Nephron progenitor cell (in vitro differentiated cells): ENCODE measurements around the gene KCNK1.

Source experiments
- DNase-seq: peaks from one replicate; pipeline ENCODE4 v3.0.0; 2021
- H3K27ac Mint-ChIP-seq: 2 replicates; pipeline ENCODE4 v1.8.0; 2021; ENCODE audit warnings: mild to moderate bottlenecking, moderate library complexity, mixed read lengths
- H3K27me3 Mint-ChIP-seq: 2 replicates; pipeline ENCODE4 v1.8.0; 2021; ENCODE audit warnings: mild to moderate bottlenecking, low read depth, mixed read lengths; ENCODE audit not compliant: poor library complexity
- H3K36me3 Mint-ChIP-seq: 2 replicates; pipeline ENCODE4 v1.8.0; 2021; ENCODE audit warnings: low read depth, mixed read lengths
- H3K4me1 Mint-ChIP-seq: 2 replicates; pipeline ENCODE4 v1.8.0; 2021; ENCODE audit warnings: mixed read lengths
- H3K4me3 Mint-ChIP-seq: 2 replicates; pipeline ENCODE4 v1.8.0; 2021; ENCODE audit warnings: mild to moderate bottlenecking, moderate library complexity, mixed read lengths
- H3K9me3 Mint-ChIP-seq: 2 replicates; pipeline ENCODE4 v1.8.0; 2021; ENCODE audit warnings: mild to moderate bottlenecking, moderate library complexity, mixed read lengths
- CTCF ChIP-seq: fragments of 200-600 bp; sonication (generic); IDR thresholded peaks from 2 replicates; pipeline ENCODE4 v1.5.0; 2021; ENCODE audit warnings: antibody characterized with exemption

Gene KCNK1

GRCh38 chr1:233600488-233600887 lies 13.4 kb upstream of the KCNK1 start:
- no peak overlapping the region for H3K27ac Mint-ChIP-seq

GRCh38 chr1:233603478-233603877 lies 10.4 kb upstream of the KCNK1 start:
- no peak for DNase-seq
- Mint-ChIP-seq H3K4me3 (no peak overlapping the region), H3K27me3 (peaks cover 33% of the 10 kb centered on the region), H3K4me1 (peaks cover 7% of the 10 kb centered on the region), H3K36me3 (no peaks in the 10 kb centered on the region), H3K9me3 (peaks cover 9% of the 10 kb centered on the region), H3K27ac (no peak overlapping the region)
- no peak for TF ChIP-seq CTCF

More at GRCh38 chr1:233600488-233600887, 13.4 kb upstream of the KCNK1 start:
- no peak for DNase-seq
- Mint-ChIP-seq H3K4me3 (no peak overlapping the region), H3K27me3 (peaks cover 36% of the 10 kb centered on the region), H3K9me3 (peaks cover 9% of the 10 kb centered on the region), H3K4me1 (no peaks in the 10 kb centered on the region), H3K36me3 (no peaks in the 10 kb centered on the region)
- TF ChIP-seq CTCF: no peak

- Mint-ChIP-seq H3K27ac (no peak overlapping the region), H3K4me3 (no peak overlapping the region), H3K27me3 (peaks cover 34% of the 10 kb centered on the region), H3K9me3 (peaks cover 9% of the 10 kb centered on the region), H3K4me1 (peaks cover 7% of the 10 kb centered on the region), H3K36me3 (no peaks in the 10 kb centered on the region)
- DNase-seq: no peak
- TF ChIP-seq CTCF: no peak
Measured at GRCh38 chr1:233605205-233605604, 8.7 kb upstream of the KCNK1 start.

GRCh38 chr1:233606813-233607212 lies 7.1 kb upstream of the KCNK1 start:
- no peak overlapping the region for H3K27ac Mint-ChIP-seq
- no peak for TF ChIP-seq CTCF

GRCh38 chr1:233607252-233608119 lies 6.4 kb upstream of the KCNK1 start:
- peaks cover 9% of the 10 kb centered on the region for H3K9me3 Mint-ChIP-seq
- peaks cover 40% of the 10 kb centered on the region for H3K27me3 Mint-ChIP-seq
- peaks cover 22% of the 10 kb centered on the region for H3K4me1 Mint-ChIP-seq
- no peak for TF ChIP-seq CTCF
- DNase-seq: no peak
- H3K4me3 Mint-ChIP-seq: no peak overlapping the region
- H3K27ac Mint-ChIP-seq: no peak overlapping the region
- no peaks in the 10 kb centered on the region for H3K36me3 Mint-ChIP-seq

More at GRCh38 chr1:233606813-233607212, 7.1 kb upstream of the KCNK1 start:
- peaks cover 9% of the 10 kb centered on the region for H3K9me3 Mint-ChIP-seq
- H3K27me3 Mint-ChIP-seq: peaks cover 33% of the 10 kb centered on the region
- DNase-seq: no peak
- H3K4me3 Mint-ChIP-seq: no peak overlapping the region
- no peaks in the 10 kb centered on the region for H3K36me3 Mint-ChIP-seq
- peaks cover 18% of the 10 kb centered on the region for H3K4me1 Mint-ChIP-seq

- Mint-ChIP-seq H3K27me3 (peaks cover 46% of the 10 kb centered on the region), H3K9me3 (peaks cover 6% of the 10 kb centered on the region), H3K36me3 (no peaks in the 10 kb centered on the region), H3K4me1 (peaks cover 27% of the 10 kb centered on the region), H3K27ac (no peak overlapping the region), H3K4me3 (no peak overlapping the region)
- DNase-seq: no peak
- TF ChIP-seq CTCF: no peak
Measured at GRCh38 chr1:233608988-233609387, 4.9 kb upstream of the KCNK1 start.
